ENCODE results near the gene FAM174B. TPM values are rescaled to one million over a fixed set of nuclear protein-coding genes. Genes with fewer than 3 reads are reported as not detected.

FAM174B gene
- total and polyA plus RNA-seq, 10 of the 15 experiments (the other 5 are each of a cell fraction or from before 2014, with no cell fraction given), result 0.71 to 15.9 (median 4.2) TPM

GRCh38 chr15:92595506-92596381, 59.8 kb downstream of the FAM174B start:
- ATAC-seq (no peak), DNase-seq (ENCODE audit: low read depth, low spot score) (no peak), FAIRE-seq (no peak)
- in situ Hi-C loops (cut with MboI), result no loop called here
- intact Hi-C loops (cut with micrococcal nuclease; ENCODE audit: unreplicated experiment), result no loop called here
- ChIA-PET POLR2A (no interaction called here), RAD21 (ENCODE audit: unreplicated experiment) (no interaction called here), CTCF (no interaction called here), SMC1A (ENCODE audit: uncharacterized antibody, unreplicated experiment) (interaction anchor here (0.6 kb wide), 1 partner anchor 327 kb away, joined by 3 read pairs; no protein-coding TSS in a partner anchor)
- H3K27ac ChIP-seq (ENCODE audit: control insufficient read depth, insufficient read depth), result no peak overlapping the region
- H3K36me3 ChIP-seq (ENCODE audit: control insufficient read depth in 2 of 2, insufficient read depth in 2 of 2, low read length in 1 of 2), result no peaks in the 10 kb centered on the region
- H2AFZ ChIP-seq (ENCODE audit: control insufficient read depth, low read depth, low read length), result no peak overlapping the region
- TF ChIP-seq EZH2 (IDR thresholded peaks at IDR 0.05; ENCODE audit: borderline replicate concordance, control insufficient read depth, low read depth, low read length), result no peak
- no peak for TF ChIP-seq HCFC1 (IDR thresholded peaks at IDR 0.05; ENCODE audit: low read length)
- no peak for TF ChIP-seq ASH2L (IDR thresholded peaks at IDR 0.05; ENCODE audit: borderline replicate concordance, low read depth)
- TF ChIP-seq MTA3 (IDR thresholded peaks at IDR 0.05; ENCODE audit: borderline replicate concordance, low read length), result no peak
- no peak for TF ChIP-seq MTA2 (IDR thresholded peaks at IDR 0.05; ENCODE audit: low read depth)
- TF ChIP-seq MYB (IDR thresholded peaks at IDR 0.05; ENCODE audit: borderline replicate concordance, low read depth, low read length), result no peak
- TF ChIP-seq BMI1 (IDR thresholded peaks at IDR 0.05; ENCODE audit: borderline replicate concordance), result no peak
- no peak for TF ChIP-seq ATF7 (IDR thresholded peaks at IDR 0.05; ENCODE audit: low read depth)
- BruUV-seq (replicated peaks), result no TSS peak
- WGBS (ENCODE audit: insufficient coverage, insufficient replicate concordance, low lambda C conversion rate, missing lambda C conversion rate), result 63% methylated on average over 19 of the region's 19 CpGs
- no peak overlapping the region for H3K4me3 ChIP-seq
- no peaks in the 10 kb centered on the region for H4K20me1 ChIP-seq (ENCODE audit: control insufficient read depth, insufficient read depth)
- H3K27me3 ChIP-seq (replicated peaks in 1 of 2; ENCODE audit: control insufficient read depth in 2 of 2, insufficient read depth in 2 of 2, low read length in 1 of 2), result no peaks in the 10 kb centered on the region; a peak in 1 of 4 replicates
- no peaks in the 10 kb centered on the region for H3K4me1 ChIP-seq (ENCODE audit: control insufficient read depth, insufficient read depth, low read length)
- no peak overlapping the region for H3K4me2 ChIP-seq (ENCODE audit: control insufficient read depth, insufficient read depth)
- H3K9me3 ChIP-seq (replicated peaks; ENCODE audit: control insufficient read depth, insufficient read depth, low read length), result no peaks in the 10 kb centered on the region
- H3K9ac ChIP-seq (ENCODE audit: control insufficient read depth, insufficient read depth, low read length), result no peak overlapping the region
- no peaks in the 10 kb centered on the region for H3K79me2 ChIP-seq (ENCODE audit: control insufficient read depth, insufficient read depth, low read length)
